PC-3 (cell line): Measurements from ENCODE around the gene CPA1. TPM values are rescaled to one million over a fixed set of nuclear protein-coding genes. Genes with fewer than 3 reads are reported as not detected.

Source experiments
- ATAC-seq: fragments of 200-7000 bp; cut with Tn5 transposase; 2 replicates; pipeline ENCODE4 v1.9.1; 2020; ENCODE audit warnings: mild to moderate bottlenecking, moderate library complexity
- BruUV-seq: library from RNA; stranded (reverse); fragments of 400-500 nt; replicated peaks from 2 replicates; lab custom pipeline; 2021; lab: Mats Ljungman, UMichigan
- CTCF ChIA-PET: fragments of 300-600 bp; sonication (Branson Sonifier 250); formaldehyde crosslinking; loops from one replicate; lab custom pipeline; 2022; ENCODE audit warnings: antibody characterized with exemption; lab: Charles Lee
- POLR2A ChIA-PET: fragments of 300-600 bp; sonication (Branson Sonifier 250); formaldehyde crosslinking; loops from one replicate; lab custom pipeline; 2022; ENCODE audit warnings: antibody characterized with exemption; ENCODE audit not compliant: unreplicated experiment; lab: Charles Lee
- DNase-seq: peaks from one replicate; pipeline ENCODE4 v3.0.0-alpha.2; 2015
- H2AFZ ChIP-seq: fragments of 300-600 bp; sonication (generic); 2 replicates; pipeline ENCODE4 v1.6.0; 2016; ENCODE audit warnings: antibody characterized with exemption, low read length
- H3F3A ChIP-seq: fragments of 300-600 bp; sonication (generic); one replicate; pipeline ENCODE4 v1.6.0; 2017; ENCODE audit warnings: antibody characterized with exemption, low read length, control low read depth, mild to moderate bottlenecking; ENCODE audit not compliant: unreplicated experiment
- H3K27ac ChIP-seq: fragments of 300-600 bp; sonication (generic); 2 replicates; pipeline ENCODE4 v1.5.1; 2016; ENCODE audit warnings: mild to moderate bottlenecking, low read length
- H3K27me3 ChIP-seq: fragments of 300-600 bp; sonication (generic); 2 replicates; pipeline ENCODE4 v1.6.1; 2016; ENCODE audit warnings: low read length, mixed read lengths
- H3K36me3 ChIP-seq: fragments of 300-600 bp; sonication (generic); 2 replicates; pipeline ENCODE4 v1.6.1; 2016; ENCODE audit warnings: low read depth, mixed run types, low read length, mixed read lengths
- H3K4me1 ChIP-seq: fragments of 300-600 bp; sonication (generic); 2 replicates; pipeline ENCODE4 v1.5.1; 2016; ENCODE audit warnings: low read length; ENCODE audit not compliant: insufficient read depth
- H3K4me2 ChIP-seq: fragments of 300-600 bp; sonication (generic); 2 replicates; pipeline ENCODE4 v1.6.0; 2016; ENCODE audit warnings: low read length
- H3K4me3 ChIP-seq: fragments of 300-600 bp; sonication (generic); 2 replicates; pipeline ENCODE4 v1.5.1; 2016; ENCODE audit warnings: mild to moderate bottlenecking, low read length, mixed read lengths
- H3K79me2 ChIP-seq: fragments of 300-600 bp; sonication (generic); 2 replicates; pipeline ENCODE4 v1.6.1; 2017; ENCODE audit warnings: low read length, mixed read lengths
- H3K9ac ChIP-seq: fragments of 300-600 bp; sonication (generic); 2 replicates; pipeline ENCODE4 v1.6.0; 2016; ENCODE audit warnings: mild to moderate bottlenecking, low read length
- H3K9me2 ChIP-seq: fragments of 300-600 bp; sonication (generic); replicated peaks from 2 replicates; pipeline ENCODE4 v1.6.1; 2016; ENCODE audit warnings: mixed run types, low read length, mixed read lengths
- H3K9me3 ChIP-seq: fragments of 300-600 bp; sonication (generic); 2 replicates; pipeline ENCODE4 v1.6.1; 2016; ENCODE audit warnings: low read length, mixed read lengths
- H4K20me1 ChIP-seq: fragments of 300-600 bp; sonication (generic); 2 replicates; pipeline ENCODE4 v1.6.1; 2016; ENCODE audit warnings: low read length, mixed read lengths
- EZH2 ChIP-seq: fragments of 300-600 bp; sonication (generic); IDR thresholded peaks from one replicate; pipeline ENCODE4 v1.6.1; 2017; ENCODE audit warnings: antibody characterized with exemption, mild to moderate bottlenecking, low read length; ENCODE audit not compliant: unreplicated experiment
- EZH2phosphoT487 ChIP-seq: fragments of 300-600 bp; sonication (generic); IDR thresholded peaks from 2 replicates; pipeline ENCODE4 v1.6.1; 2018; ENCODE audit warnings: mild to moderate bottlenecking, antibody characterized with exemption, low read length, borderline replicate concordance
- intact Hi-C: fragments of 100-400 bp; cut with micrococcal nuclease; formaldehyde crosslinking; loops from 2 replicates; pipeline ENCODE4 v1.9.0; 2023
- total RNA-seq: library from RNA; depleted of rRNA; stranded (reverse); fragments of >200 nt; gene quantifications from 2 replicates; pipeline ENCODE4 v1.2.3, GENCODE V29; 2014
- TF ChIP-seq, protein P1 (sequence below): fragments of 300-600 bp; sonication (generic); conservative IDR thresholded peaks from 2 replicates; pipeline ENCODE4 v1.5.1; 2017; ENCODE audit warnings: antibody characterized with exemption, low read depth, mild to moderate bottlenecking, low read length

The CPA1 gene
- total RNA-seq, 1 experiment from 2014 or later, result not detected

DNA sequence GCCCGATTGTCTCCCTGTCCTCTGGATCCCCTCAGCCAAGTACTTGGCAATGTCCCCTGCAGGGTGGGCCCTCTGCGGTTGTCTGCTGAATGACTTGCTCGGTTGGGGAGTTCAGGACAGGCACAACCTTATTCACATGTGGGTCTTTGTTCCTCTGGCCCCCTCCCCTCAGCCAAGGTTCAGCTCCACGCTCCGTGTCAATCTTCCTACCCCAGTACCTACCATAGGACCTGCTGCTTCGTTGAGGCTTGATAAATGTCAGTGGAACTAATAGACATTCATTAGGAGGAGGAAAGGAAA lies 28.6 kb upstream of the CPA1 start:
- H3K9me2 ChIP-seq, result no peaks in the 10 kb centered on the region
- no peak overlapping the region for H3K4me2 ChIP-seq
- no peak for ATAC-seq
- ChIA-PET POLR2A (no interaction called here), CTCF (no interaction called here)
- no peak overlapping the region for H3K9ac ChIP-seq
- no TSS peak for BruUV-seq
- H2AFZ ChIP-seq, result no peak overlapping the region
- H3K4me1 ChIP-seq, result peaks cover 25% of the 10 kb centered on the region
- H4K20me1 ChIP-seq, result no peaks in the 10 kb centered on the region
- H3K36me3 ChIP-seq, result no peaks in the 10 kb centered on the region
- H3K27ac ChIP-seq, result no peak overlapping the region
- TF ChIP-seq EZH2phosphoT487, result no peak
- TF ChIP-seq, protein P1, sequence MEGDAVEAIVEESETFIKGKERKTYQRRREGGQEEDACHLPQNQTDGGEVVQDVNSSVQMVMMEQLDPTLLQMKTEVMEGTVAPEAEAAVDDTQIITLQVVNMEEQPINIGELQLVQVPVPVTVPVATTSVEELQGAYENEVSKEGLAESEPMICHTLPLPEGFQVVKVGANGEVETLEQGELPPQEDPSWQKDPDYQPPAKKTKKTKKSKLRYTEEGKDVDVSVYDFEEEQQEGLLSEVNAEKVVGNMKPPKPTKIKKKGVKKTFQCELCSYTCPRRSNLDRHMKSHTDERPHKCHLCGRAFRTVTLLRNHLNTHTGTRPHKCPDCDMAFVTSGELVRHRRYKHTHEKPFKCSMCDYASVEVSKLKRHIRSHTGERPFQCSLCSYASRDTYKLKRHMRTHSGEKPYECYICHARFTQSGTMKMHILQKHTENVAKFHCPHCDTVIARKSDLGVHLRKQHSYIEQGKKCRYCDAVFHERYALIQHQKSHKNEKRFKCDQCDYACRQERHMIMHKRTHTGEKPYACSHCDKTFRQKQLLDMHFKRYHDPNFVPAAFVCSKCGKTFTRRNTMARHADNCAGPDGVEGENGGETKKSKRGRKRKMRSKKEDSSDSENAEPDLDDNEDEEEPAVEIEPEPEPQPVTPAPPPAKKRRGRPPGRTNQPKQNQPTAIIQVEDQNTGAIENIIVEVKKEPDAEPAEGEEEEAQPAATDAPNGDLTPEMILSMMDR, result no peak
- no peak for TF ChIP-seq EZH2
- peaks cover 3% of the 10 kb centered on the region for H3F3A ChIP-seq
- no peak for DNase-seq
- no peaks in the 10 kb centered on the region for H3K27me3 ChIP-seq
- intact Hi-C loops, result loop anchor here (5.0 kb wide), 1 partner anchor 114 kb away; no protein-coding TSS in a partner anchor
- H3K79me2 ChIP-seq, result no peaks in the 10 kb centered on the region
- H3K4me3 ChIP-seq, result no peak overlapping the region
- H3K9me3 ChIP-seq, result no peaks in the 10 kb centered on the region

DNA sequence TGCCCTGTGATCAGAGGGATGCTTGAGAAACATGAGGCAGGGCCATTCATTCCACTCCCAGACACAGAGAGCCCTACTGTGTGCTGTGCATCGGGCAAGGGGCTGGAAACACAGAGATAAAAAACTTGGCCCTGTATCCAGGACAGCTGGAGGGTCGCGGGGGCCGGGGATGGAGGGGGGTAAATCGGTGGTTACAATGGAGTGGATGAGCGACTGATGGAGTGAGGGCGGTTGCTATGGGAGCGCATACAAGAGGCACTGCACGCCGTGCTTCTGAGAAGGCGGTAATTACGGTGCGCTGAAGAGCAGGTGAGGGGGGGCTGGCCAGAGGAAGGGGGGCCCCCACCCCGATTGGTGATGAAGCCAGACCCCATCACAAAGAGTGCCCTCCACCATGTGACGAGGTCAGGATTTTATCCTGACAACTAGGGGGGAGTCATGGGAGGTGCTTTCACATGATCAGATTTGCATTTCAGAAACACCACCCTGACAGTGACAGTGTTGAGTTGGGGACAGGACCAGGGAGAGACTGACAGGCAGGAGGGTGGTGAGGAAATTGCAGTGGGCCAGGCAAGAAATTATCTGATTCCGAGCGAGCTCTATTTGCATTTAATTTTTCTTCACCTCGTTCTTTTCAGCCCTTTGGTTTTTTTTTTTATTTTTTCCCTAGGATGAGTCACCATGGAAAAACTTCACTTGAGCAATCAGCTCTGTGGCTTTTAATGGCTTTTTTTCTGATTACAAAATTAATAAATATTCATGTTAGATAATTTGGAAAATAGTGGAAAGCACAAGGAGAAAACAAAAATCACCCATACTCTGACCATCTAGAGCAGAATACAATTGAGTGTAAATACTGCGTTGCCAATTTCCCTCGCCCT lies 27.9 kb upstream of the CPA1 start:
- intact Hi-C loops, result loop anchor here (5.0 kb wide), 1 partner anchor 115 kb away; no protein-coding TSS in a partner anchor
- no TSS peak for BruUV-seq
- Histone ChIP-seq H4K20me1 (no peaks in the 10 kb centered on the region), H3K27ac (no peak overlapping the region), H3K4me2 (peak overlapping the region; percentile 61), H3K79me2 (no peaks in the 10 kb centered on the region), H3K4me1 (peaks cover 32% of the 10 kb centered on the region), H3K27me3 (no peaks in the 10 kb centered on the region), H3K9me3 (no peaks in the 10 kb centered on the region), H3K4me3 (no peak overlapping the region), H3K9me2 (no peaks in the 10 kb centered on the region), H3F3A (peaks cover 5% of the 10 kb centered on the region), H3K9ac (no peak overlapping the region), H2AFZ (peak overlapping the region; percentile 59), H3K36me3 (no peaks in the 10 kb centered on the region)
- ATAC-seq (no peak), DNase-seq (peak; percentile 55)
- ChIA-PET CTCF (interaction anchor here (0.6 kb wide), 1 partner anchor 9 kb away, joined by 4 read pairs; no protein-coding TSS in a partner anchor), POLR2A (no interaction called here)
- TF ChIP-seq EZH2phosphoT487 (no peak), EZH2 (no peak)
- TF ChIP-seq, protein P1, result no peak

DNA sequence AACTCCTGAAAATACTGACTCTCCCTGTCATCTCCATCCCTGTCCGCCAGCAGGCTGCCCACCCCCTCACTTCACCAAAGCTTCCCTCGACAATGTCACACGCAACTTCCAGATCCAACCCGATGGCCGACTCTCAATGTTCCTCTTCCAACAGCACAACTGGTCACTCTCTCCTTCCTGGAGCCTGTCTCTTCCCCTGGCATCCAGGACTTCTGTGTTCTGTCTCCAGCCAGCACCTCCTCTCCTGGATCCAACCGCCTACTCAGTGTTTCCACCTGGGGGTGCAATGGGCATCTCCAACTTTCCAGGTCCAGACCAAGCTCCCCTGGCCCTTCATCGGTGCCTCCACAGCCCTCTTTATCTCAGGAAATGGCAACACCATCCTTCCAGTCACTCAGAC lies 27.1 kb upstream of the CPA1 start:
- TF ChIP-seq, protein P1, result no peak
- no peak for TF ChIP-seq EZH2
- TF ChIP-seq EZH2phosphoT487, result no peak
- Histone ChIP-seq H3K9me3 (no peaks in the 10 kb centered on the region), H3F3A (peaks cover 5% of the 10 kb centered on the region), H3K4me3 (no peak overlapping the region), H3K79me2 (no peaks in the 10 kb centered on the region), H4K20me1 (no peaks in the 10 kb centered on the region), H3K9me2 (no peaks in the 10 kb centered on the region), H3K9ac (no peak overlapping the region), H3K27me3 (no peaks in the 10 kb centered on the region), H3K36me3 (no peaks in the 10 kb centered on the region), H3K27ac (no peak overlapping the region), H2AFZ (no peak overlapping the region), H3K4me2 (0 out of 2 replicates have a peak overlapping the region, but pooled peaks have one; percentile 61), H3K4me1 (peaks cover 37% of the 10 kb centered on the region)
- no TSS peak for BruUV-seq
- ChIA-PET CTCF (interaction anchor here (0.6 kb wide), 1 partner anchor 10 kb away, joined by 4 read pairs; no protein-coding TSS in a partner anchor), POLR2A (no interaction called here)
- ATAC-seq (no peak), DNase-seq (no peak)
- intact Hi-C loops, result loop anchor here (5.0 kb wide), 1 partner anchor 116 kb away; no protein-coding TSS in a partner anchor
